ENCODE results near the gene PTX4.

GRCh38 chr16:1492082-1492922 lies 3.6 kb upstream of the PTX4 start:
- TF ChIP-seq CTCF (IDR thresholded peaks at IDR 0.05) (no peak), POLR2A (IDR thresholded peaks at IDR 0.05) (no peak)

Data from thyroid gland (tissue), 4 donors.